ENCODE measurements around the gene SLC6A3.
"Not testable (repeated sequence)": the region's sequence is repeated elsewhere in the genome, so short reads cannot be mapped to it uniquely, and the experiment has no call there.

Gene SLC6A3

DNA sequence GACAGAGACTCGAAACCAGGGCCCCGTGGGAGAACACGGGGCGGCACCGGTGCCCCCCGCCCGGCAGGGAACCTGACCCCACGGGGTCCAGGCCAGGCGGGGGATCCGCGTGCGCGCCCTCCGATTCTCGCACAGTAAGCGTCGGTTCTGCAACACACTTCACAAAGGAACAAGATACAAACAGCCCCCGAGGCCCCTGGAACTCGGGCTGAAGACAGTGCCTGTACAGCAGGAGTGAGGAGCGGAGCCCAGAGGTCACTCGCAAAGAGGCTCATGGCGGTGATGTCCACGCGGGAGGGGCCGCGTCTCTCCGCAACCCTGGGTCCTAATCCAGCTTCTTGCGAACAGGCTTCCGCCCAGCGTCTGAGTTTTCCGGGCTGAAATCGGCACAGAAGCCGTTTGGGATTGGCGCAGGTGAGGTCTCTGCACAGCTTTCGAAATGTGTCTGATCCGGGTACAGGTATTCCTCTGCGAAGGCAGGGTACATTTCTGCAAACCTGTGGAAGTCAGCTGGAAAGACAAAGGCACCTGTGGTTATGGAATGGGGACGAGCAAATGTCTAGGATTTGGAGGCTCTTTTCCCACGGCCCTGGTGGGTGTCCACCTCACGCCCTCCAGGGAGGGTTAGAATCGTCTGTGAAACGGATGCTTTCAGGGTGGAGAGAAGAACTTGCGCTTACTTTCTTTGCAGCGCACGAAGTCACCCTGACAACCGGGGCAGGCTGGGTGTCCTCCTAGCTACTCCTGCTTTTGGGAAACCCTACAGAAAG lies 18.3 kb upstream of the SLC6A3 start:
- DNase-seq: no peak

DNA sequence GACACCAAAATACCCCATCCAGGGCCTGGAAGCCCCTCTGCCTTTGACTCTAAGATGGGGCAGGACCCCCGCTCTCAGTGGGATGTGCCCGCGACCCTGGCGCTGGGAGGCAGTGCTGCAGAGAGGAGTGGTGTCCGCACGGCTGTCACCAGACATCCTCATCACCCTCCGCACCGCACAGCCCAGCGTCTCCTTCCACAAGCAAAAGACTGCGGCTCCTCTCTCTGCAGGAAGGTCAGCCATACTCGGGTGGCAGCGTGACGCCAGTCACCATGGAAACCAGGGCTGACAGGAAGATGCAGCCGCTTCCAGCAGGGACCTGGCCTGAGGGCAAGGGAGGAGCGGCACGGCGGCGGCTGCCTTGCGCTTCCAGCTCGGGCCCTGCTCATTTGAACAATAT lies 17.1 kb upstream of the SLC6A3 start:
- no peak for DNase-seq

DNA sequence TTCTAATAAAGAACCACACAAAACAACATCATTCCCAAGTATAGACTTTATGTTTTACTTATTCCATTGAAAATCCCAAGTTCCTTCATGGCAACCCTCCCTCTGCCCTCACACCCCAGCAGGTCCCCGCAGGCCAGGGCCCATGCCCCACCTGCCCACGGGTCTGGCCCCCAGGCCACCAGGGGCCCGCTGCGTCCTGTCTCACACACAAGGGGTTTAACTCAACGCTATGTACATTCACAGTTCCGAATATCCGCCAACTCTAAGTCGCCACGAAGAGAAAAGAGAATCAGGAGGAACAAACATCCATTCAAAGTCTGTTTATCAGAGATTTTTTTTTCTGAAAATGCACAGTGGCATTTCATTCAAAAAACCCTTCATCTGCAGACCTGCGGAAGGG lies 16.2 kb upstream of the SLC6A3 start:
- no peak for DNase-seq

DNA sequence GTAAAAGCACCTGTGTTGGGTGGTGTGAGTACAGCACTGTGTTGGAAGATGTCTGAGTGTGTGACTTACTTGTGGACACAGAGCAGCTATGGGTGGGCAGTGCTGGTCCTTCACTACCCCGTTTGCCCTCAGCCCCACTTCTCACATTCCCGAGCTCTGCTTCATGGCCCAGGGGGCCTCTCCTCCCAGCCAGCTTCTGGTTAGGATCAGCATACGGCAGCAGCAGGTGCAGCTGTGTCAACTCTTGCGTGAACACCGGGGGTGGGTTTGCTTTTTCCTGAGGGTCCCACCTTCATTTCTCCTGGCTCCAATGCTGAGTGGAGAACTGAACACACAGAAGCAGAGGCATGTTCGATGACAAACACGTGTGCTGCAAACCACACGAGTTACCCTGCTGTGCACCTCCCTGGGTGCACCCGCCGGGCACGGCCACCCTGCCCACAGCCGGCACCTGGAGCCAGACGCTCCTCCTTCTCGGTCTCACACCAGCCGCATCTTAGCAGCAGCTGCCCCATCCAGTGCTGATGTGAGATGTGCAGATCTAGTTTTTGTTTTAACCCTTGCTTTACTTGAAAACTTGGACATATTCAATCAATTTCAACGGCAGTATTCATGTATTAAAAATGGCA lies 14.9 kb upstream of the SLC6A3 start:
- DNase-seq: no peak

DNA sequence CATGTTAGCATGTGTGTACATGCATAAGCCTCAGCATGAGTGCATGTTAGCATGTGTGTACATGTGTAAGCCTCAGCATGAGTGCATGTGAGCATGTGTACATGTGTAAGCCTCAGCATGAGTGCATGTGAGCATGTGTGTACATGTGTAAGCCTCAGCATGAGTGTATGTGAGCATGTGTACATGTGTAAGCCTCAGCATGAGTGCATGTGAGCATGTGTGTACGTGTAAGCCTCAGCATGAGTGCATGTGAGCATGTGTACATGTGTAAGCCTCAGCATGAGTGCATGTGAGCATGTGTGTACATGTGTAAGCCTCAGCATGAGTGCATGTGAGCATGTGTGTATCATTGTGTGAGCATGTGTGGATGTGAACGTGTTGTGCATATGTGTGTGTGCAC lies 14.2 kb upstream of the SLC6A3 start:
- DNase-seq: not testable (repeated sequence)

DNA sequence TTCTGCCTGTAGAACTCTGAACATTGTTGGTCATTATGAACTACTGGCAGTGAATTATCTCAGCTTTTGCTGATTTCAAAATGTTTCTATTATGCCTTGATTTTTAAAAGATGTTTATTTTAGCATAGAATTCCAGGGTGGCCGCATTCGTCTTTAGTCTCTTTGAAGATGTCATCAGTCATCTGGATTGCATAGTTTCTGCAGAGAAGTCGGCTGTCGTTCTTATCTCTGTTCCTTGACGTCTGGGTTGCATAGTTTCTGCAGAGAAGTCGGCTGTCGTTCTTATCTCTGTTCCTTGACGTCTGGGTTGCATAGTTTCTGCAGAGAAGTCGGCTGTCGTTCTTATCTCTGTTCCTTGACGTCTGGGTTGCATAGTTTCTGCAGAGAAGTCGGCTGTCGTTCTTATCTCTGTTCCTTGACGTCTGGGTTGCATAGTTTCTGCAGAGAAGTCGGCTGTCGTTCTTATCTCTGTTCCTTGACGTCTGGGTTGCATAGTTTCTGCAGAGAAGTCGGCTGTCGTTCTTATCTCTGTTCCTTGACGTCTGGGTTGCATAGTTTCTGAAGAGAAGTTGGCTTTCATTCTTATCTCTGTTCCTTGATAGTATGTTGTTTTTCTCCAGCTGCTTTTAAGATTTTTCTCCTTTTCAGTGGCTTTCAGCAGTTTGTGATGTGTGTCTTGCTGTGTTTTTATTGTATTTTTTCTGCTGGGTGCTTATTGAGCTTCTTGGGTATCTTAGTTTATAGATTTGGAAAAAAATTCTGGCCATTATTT lies 11.1 kb upstream of the SLC6A3 start:
- not testable (repeated sequence) for DNase-seq

DNA sequence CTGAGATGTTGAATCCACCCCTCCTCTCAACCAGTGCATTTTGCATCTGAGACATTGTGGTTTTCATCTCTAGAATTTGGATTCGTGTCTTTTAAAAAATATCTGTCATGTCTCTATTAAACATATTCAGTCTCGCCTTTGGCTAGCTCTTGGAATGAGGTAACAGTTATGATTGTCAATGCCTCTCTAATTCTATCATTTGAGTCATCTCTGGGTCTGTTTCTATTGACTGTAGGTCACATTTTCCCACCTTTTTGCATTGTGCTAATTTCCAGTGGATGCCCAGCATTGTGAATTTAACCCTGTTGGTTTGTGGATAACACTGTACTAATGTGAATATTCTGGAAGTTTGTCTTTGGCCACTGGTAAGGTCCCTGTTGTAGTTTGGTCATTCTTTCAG lies 8.4 kb upstream of the SLC6A3 start:
- no peak for DNase-seq

DNA sequence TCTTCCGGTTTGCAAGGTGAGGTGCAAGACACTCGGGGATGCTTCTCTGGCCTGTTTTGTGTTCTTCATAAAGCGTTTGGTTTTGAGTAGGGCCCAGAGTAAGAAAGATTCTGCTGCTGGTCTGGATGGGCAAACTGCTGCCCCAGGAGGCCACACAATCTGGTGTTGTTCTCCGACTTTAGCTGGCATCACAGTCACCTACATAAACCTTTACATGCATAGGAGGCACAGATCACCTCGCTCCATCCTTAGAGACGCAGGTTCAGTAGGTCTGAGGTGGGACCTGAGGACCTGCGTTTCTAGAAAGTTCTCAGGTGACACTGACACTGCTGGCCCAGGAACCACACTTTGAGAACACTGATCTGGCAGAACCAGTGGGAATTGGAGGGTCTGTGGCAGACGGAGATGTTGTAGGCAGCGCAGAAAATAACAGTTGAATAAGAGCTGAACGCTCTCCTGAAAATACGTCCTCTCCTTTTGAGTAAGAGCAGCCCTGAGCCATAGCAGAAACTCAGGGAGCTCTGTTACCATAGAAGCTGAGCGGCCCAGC lies 3.9 kb upstream of the SLC6A3 start:
- DNase-seq: no peak

DNA sequence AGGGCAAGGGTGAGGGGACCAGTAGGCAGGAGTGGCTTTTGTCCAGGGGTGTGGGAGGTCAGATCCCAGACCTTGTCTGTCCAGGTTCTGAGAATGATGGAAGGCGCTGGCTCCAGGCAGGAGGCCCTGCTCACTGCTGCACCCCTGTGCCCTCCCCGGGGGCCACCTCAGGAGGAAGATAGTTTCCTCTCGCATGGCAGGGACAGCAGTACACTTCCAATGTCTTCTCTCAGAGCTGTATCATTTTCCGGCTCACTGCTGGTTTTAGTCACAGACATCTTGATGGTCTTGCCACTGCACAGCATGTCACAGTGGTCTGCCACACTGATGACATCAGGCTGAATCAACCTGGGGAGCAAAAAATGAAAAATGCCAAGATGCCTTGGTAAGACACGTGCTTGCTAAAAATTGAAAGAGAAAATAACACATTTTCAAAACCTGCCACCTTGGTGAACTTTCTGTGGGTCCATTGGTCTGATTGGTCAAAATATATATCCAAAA lies 3.3 kb upstream of the SLC6A3 start:
- no peak for DNase-seq

DNA sequence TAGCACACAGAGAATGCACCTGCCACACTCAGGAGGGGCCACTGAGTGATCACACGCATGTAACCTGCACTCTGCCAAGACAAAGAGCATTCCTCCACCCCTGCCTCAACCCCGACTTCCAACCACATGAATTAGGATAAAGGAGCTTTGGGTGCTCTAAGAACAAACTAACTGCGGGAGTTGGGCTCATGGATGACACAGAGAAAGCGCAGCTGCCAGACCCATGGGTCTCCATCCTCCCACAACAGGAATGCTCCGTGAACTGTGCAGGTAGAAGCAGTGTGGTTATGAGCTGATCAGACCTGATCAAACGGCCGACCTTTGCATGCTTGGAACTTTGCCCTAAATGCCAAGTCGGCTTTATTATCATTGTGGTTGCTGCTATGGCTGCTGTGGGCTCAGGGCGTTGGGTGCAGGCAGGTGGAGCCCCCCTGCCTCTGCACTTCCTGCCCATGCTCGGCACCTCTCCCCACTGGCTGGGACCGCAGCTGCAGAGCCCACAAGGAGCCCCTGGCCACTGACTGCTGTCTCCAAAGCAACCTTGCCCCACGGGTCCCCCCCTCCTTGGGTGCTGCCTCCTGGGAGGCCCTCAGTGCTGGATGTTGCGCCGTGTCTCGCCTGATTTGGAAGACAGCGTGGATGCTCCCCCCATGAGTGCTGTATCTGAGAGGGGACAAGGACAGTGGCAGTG lies 2.6 kb upstream of the SLC6A3 start:
- no peak for DNase-seq

DNA sequence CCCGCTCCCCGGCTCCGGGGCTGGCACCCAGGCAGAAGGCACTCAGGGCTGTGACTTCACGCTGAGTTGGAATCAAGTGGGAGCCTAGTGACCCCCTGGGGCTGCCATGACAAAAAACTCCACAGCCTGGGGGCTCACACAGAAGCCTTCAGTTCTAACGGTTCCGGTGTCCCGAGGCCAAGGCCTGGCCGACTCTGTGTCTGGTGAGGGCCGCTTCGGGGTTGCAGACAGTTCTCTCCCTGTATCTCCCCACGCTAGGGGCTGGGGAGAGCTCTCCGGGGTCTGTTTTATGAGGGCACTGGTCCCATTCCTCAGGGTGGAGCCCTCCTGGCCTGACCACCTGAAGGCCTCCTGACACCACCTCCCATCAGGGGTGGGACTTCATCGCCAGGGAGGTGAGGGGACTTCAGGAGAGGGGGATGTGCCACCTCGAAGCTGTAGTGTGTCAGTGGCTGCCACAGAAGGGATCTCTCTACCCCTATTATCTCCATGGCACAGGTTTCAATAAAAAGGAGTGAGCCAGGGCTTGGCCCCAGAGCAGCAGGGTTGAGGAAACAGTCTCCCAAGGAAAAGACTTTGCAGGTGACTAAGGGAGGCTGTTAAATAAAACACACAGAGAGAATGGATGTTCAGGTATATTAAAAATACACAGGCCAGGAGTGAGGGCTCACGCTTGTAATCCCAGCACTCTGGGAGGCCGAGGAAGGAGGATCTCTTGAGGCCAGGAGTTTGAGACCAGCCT lies 1.5 kb upstream of the SLC6A3 start:
- DNase-seq: no peak

DNA sequence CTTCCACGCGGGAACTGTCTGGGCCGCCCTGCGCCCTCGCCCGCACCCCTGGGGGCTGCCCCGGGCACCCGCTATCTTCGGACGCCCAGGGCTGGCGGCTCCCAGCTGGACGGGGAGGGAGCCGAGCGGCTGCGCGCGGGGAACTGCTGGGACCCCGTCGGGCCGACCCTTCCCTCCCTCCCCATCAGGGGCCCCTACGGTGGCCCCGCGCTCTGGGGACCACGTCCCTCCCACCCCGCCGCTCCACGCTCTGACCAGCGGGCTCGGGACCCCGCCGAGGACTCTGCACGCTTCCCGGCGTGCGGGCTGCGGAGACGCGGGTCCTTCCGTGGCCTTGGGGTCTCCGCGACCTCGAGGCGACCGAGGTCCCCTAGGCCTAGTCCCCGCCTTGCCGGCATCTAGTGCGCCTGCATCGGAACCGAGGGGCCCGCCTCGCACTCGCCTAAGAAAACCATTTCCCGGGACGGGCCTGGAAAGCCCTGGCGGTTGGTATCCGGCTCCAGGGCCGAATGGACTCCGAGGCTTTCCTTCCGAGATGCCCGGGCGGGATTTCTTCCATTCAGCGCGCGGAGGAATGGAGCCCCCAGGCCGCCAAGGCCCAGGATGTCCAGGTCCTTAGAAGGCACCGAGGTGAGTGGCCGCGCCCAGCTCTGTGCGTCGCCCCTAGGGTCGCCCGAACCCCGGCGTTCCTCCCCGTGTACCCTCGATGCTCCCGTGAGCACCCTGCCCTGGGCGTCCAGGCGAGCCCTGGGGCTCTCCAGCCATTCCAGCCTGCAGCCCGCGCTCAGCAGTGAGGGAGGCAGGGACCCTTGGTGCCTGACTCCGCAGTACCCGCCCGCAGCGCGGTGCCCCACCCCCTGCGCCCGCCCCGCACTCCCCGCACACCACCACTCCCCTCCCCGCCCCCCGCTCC lies 705 bp upstream of the SLC6A3 start:
- peak; percentile 43 for DNase-seq

DNA sequence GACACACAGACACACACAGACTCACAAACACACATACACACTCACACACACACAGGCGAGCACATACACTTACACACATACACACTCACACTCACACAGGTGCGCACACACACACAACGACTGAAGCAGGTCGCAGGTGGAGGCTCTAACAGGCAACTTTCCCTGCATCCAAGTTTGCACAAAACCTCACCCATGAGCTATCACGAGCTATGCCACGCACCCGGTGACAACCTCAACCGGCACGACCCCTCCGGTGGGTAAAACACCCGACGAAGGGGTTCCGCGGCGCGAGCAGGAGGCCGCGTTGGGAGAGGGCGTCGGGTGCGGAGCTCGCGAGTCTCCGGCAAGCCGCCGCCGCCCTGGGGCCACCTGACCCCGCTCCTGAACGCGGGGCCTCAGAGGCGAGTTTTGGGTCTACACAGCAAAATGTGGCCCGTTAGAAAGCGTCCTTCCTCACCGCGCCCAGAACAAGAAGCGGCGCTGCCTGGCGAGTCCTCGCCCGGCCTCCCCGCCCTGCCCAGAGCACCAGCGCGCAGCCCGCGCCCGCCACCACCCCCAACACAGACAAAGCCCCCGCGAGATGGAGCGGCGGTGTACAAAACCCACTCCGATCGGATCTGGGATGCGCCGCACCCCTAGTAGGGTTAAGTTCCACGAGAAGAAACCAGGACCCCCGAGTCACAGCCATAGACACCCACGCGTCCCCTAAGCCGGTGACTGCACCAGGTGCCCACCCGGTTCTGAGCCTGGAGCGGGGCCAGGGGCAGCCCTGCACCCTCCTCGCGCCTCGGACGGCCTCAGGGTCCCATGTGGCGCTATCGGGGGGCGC lies 665 bp downstream of the SLC6A3 start:
- DNase-seq: peak; percentile 29

DNA sequence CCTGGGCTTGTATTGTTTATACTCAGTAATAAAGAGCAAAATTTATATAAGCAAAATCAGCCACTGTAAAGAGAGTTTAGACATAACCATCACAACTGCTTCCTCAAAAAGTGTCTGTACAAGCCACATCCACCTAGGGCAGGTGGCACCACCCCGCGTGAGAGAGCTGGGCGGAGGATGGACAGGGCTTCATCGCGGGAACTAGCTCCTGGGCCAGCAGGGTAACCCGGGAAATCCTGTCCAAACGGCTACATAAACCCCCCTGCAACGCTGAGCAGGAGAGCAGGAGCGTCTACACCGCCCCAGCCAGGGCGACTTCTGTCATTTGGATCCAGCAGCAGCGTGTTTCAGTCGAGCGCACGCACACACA lies 1.3 kb downstream of the SLC6A3 start:
- DNase-seq: no peak

DNA sequence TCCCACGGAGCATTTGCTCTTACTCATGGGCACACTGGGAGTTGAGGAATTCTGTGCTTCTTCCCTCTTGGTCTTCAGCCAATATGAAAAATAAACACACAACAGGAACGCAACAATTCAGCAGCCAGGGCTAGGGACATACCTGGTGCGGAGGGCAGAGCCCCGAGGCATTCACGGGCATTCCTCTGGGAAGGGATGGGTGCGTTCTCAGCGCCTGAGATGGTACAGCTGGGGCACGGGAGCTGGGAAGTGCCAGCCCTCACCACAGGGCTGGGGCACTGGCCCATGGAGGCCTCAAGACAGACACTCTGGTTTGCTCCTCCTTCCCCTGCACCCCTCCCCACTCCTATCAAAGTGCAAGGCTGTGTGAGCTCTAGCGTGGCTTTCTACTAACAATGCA lies 2.1 kb downstream of the SLC6A3 start:
- no peak for DNase-seq

DNA sequence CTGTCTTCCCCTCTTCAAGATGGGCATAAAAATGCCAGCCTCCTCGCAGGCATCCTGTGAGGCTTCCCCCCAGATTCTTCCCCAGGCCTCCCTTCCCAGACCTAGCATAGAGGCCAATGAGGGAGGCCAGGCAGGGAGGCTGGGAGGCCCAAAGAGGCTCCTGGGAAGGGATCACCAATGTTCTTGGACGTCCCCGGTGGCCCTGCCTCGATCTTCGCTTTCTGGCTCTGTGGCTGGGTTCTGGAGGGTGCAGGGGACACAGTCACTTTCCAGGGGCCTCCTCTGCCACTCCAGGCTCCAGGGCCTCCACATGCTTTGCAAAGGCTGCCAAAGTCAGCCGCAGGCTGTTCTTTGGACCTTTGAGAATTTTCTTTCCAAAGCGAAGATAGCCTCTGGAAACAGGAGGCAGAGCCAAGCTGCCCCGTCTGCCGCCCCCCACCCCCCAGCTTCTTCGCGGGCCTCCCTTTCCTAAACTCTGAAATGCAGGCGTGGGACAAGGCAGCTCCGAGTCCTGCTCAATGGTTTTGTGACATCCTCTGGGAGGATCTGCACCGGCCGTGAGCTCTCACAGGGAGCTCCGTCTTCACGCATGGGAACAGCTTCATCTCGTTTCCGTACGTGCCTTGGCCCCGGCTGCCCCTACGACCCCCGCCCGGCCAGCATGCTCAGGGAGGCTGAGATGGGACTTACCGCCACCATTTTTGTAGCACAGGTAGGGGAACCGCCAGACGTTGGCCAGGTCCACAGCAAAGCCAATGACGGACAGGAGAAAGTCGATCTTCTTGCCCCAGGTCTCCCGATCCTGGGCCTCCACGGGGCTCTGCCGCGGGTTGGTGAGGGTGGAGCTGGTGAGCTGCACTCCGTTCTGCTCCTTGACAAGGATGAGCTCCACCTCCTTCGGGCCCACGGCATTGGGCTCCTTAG lies 2.8 kb downstream of the SLC6A3 start:
- no peak for DNase-seq

DNA sequence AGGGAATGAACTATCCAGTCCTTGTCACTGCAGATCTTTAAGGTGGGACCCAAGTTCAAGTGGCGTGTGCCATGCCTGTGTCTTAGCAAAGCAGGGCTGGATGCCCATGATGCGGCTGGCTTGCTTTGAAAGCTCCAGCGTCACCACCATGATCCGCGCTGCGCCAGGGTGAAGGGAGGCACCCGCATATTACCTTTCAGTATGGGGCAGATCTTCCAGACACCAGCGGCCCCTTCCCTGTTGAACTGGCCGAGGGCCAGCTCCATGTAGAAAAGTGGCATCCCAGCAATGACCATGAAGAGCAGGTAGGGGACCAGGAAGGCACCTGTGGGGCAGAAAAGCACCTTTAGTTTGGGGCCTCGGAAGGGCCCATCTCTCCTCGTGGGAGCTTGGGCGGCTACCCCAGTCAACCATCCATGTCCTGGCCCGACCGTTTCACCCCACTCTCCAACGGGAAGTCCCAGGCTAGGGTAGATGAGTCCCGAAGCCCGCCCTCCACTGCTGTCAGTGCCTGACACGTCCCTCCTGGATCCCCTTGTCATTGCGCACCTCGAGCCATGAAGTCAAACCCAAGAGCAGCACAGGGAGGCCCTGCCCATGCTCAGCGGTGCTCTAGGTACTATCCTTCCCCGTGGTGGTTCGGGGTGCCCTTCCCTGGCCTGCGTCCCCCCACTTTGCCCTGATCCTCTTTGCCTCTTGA lies 3.9 kb downstream of the SLC6A3 start:
- DNase-seq: no peak

DNA sequence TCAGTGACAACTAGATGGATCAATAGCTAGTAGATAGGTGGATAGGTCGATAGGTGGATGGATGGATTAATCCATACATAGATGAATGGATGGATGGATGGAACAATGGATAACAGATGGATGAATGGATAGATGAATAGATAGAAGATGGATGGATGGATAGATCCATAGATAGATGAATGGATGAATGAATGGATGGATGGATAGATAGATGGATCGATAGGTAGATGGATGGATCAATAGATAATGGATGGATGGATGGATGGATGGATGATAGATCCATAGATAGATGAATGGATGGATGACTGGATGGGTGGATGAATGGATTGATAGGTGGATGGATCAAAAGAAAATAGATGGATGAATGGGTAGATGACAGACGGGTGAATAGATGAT lies 5.1 kb downstream of the SLC6A3 start:
- DNase-seq: no peak
